SK-N-SH (cell line): Measurements from ENCODE around the gene LURAP1L. TPM values are rescaled to one million over a fixed set of nuclear protein-coding genes. Genes with fewer than 3 reads are reported as not detected.

ENCODE experiments used
- CTCF ChIA-PET: fragments of 300-600, 350-600 bp; formaldehyde crosslinking; extraction: SDS; loops from one replicate; lab custom pipeline; 2021; lab: Yijun Ruan, JAX
- POLR2A ChIA-PET: fragments of 350-600 bp; sonication (Branson Sonifier 250); formaldehyde crosslinking; extraction: SDS; loops from one replicate; lab custom pipeline; 2020; ENCODE audit warnings: antibody characterized with exemption, inconsistent platforms; lab: Yijun Ruan, JAX
- DNase-seq: peaks from one replicate; pipeline ENCODE4 v3.0.0; 2012
- H2AFZ ChIP-seq: fragments of 200-600 bp; sonication (generic); 2 replicates; pipeline ENCODE4 v1.8.1; 2016; ENCODE audit warnings: antibody characterized with exemption, mild to moderate bottlenecking, low read depth
- H3F3A ChIP-seq: fragments of 200-600 bp; sonication (generic); replicated peaks from 2 replicates; pipeline ENCODE3; 2016; ENCODE audit warnings: antibody characterized with exemption, mild to moderate bottlenecking; ENCODE audit not compliant: insufficient read depth
- H3K27ac ChIP-seq, 2 experiments: fragments of 200-500 bp in 1 of 2; fragments of 200-600 bp in 1 of 2; sonication (Bioruptor generic) in 1 of 2; sonication (generic), shearing (Covaris generic) in 1 of 2; 2 replicates each; pipeline versions ENCODE4 v1.5.1 to v1.6.1; 2014 to 2016; ENCODE audit warnings: low read depth in 2 of 2, inconsistent platforms in 1 of 2, low read length in 1 of 2, mild to moderate bottlenecking in 1 of 2, mixed read lengths in 1 of 2
- H3K27me3 ChIP-seq: fragments of 200-600 bp; sonication (generic), shearing (Covaris generic); 2 replicates; pipeline ENCODE4 v1.6.1; 2016; ENCODE audit warnings: mixed run types; ENCODE audit not compliant: insufficient read depth
- H3K36me3 ChIP-seq, 2 experiments: fragments of 200-500 bp in 1 of 2; fragments of 200-600 bp in 1 of 2; sonication (Bioruptor generic) in 1 of 2; sonication (generic) in 1 of 2; replicated peaks in 1 of 2; 2 replicates each; pipeline versions ENCODE3 to v1.5.1; 2014 to 2016; ENCODE audit warnings: low read length in 1 of 2, mild to moderate bottlenecking in 1 of 2; ENCODE audit not compliant: insufficient read depth in 2 of 2, control insufficient read depth in 1 of 2
- H3K4me1 ChIP-seq, 2 experiments: fragments of 200-500 bp in 1 of 2; fragments of 200-600 bp in 1 of 2; sonication (Bioruptor generic) in 1 of 2; sonication (generic), shearing (Covaris generic) in 1 of 2; 2 replicates each; pipeline versions ENCODE4 v1.5.1 to v1.6.1; 2014 to 2016; ENCODE audit warnings: low read depth in 1 of 2, low read length in 1 of 2, mixed run types in 1 of 2; ENCODE audit not compliant: insufficient read depth in 2 of 2, control insufficient read depth in 1 of 2
- H3K4me2 ChIP-seq: fragments of 200-600 bp; sonication (generic), shearing (Covaris generic); 2 replicates; pipeline ENCODE4 v1.6.1; 2017; ENCODE audit warnings: mixed run types
- H3K4me3 ChIP-seq, 2 experiments: fragments of 200-500 bp in 1 of 2; fragments of 200-600 bp in 1 of 2; sonication (Bioruptor generic) in 1 of 2; sonication (generic), shearing (Covaris generic) in 1 of 2; 2 replicates each; pipeline versions ENCODE4 v1.5.1 to v1.8.1; 2014 to 2016; ENCODE audit warnings: low read depth in 2 of 2, inconsistent platforms in 1 of 2, low read length in 1 of 2, mild to moderate bottlenecking in 1 of 2, mixed read lengths in 1 of 2, moderate library complexity in 1 of 2
- H3K79me2 ChIP-seq: fragments of 200-600 bp; sonication (generic); 2 replicates; pipeline ENCODE4 v1.8.1; 2017; ENCODE audit warnings: mild to moderate bottlenecking; ENCODE audit not compliant: insufficient read depth
- H3K9ac ChIP-seq: fragments of 200-600 bp; sonication (generic); 2 replicates; pipeline ENCODE4 v1.6.1; 2017; ENCODE audit warnings: mixed run types
- H3K9me2 ChIP-seq: fragments of 200-600 bp; sonication (generic); 2 replicates; pipeline ENCODE4 v1.6.1; 2017; ENCODE audit warnings: mixed run types
- H3K9me3 ChIP-seq: fragments of 200-600 bp; sonication (generic); 2 replicates; pipeline ENCODE4 v1.6.1; 2017; ENCODE audit warnings: mixed run types, mild to moderate bottlenecking, moderate library complexity
- H4K20me1 ChIP-seq: fragments of 200-600 bp; sonication (generic); 2 replicates; pipeline ENCODE4 v1.6.1; 2017; ENCODE audit warnings: mild to moderate bottlenecking, mixed run types; ENCODE audit not compliant: insufficient read depth
- ELF1 ChIP-seq: IDR thresholded peaks from 2 replicates; pipeline ENCODE4 v1.4.0; 2012
- FOSL2 ChIP-seq: IDR thresholded peaks from 2 replicates; pipeline ENCODE4 v1.4.0; 2012; ENCODE audit warnings: low read depth, mild to moderate bottlenecking, moderate library complexity, borderline replicate concordance
- FOXM1 ChIP-seq: IDR thresholded peaks from 2 replicates; pipeline ENCODE4 v1.4.0; 2012; ENCODE audit warnings: low read depth, mild to moderate bottlenecking
- GABPA ChIP-seq: IDR thresholded peaks from 2 replicates; pipeline ENCODE4 v1.4.0; 2012; ENCODE audit warnings: low read depth, mild to moderate bottlenecking
- JUND ChIP-seq: IDR thresholded peaks from 2 replicates; pipeline ENCODE4 v1.4.0; 2012
- MEF2A ChIP-seq: IDR thresholded peaks from 2 replicates; pipeline ENCODE4 v1.4.0; 2012; ENCODE audit warnings: low read depth, borderline replicate concordance
- NFIC ChIP-seq: IDR thresholded peaks from 2 replicates; pipeline ENCODE4 v1.4.0; 2012; ENCODE audit warnings: borderline replicate concordance
- TEAD4 ChIP-seq: IDR thresholded peaks from 2 replicates; pipeline ENCODE4 v1.4.0; 2012; ENCODE audit warnings: mild to moderate bottlenecking, borderline replicate concordance; ENCODE audit not compliant: insufficient read depth
- YY1 ChIP-seq: IDR thresholded peaks from 2 replicates; pipeline ENCODE4 v1.4.0; 2012; ENCODE audit warnings: low read depth, mild to moderate bottlenecking
- WGBS: methylation state at CpG from one replicate; pipeline ENCODE4 v1.1.6; 2017; ENCODE audit warnings: low lambda C conversion rate; 5-methylcytosine and 5-hydroxymethylcytosine counted together
- polyA plus RNA-seq, 3 experiments: library from polyadenylated mRNA; depleted of rRNA; stranded (reverse); fragments of >200 nt; gene quantifications; 2 replicates each; pipeline ENCODE4 v1.2.3, GENCODE V29; 2012
- TF ChIP-seq, protein P1 (sequence below): IDR thresholded peaks from 2 replicates; pipeline ENCODE4 v1.6.1; 2012; ENCODE audit warnings: mild to moderate bottlenecking, low read depth, low read length, moderate library complexity
- TF ChIP-seq, protein P2 (sequence below): IDR thresholded peaks from 2 replicates; pipeline ENCODE4 v1.4.0; 2012; ENCODE audit warnings: low read depth, borderline replicate concordance
- TF ChIP-seq, protein P3 (sequence below): IDR thresholded peaks from 2 replicates; pipeline ENCODE4 v1.4.0; 2012; ENCODE audit warnings: low read depth, borderline replicate concordance
- TF ChIP-seq, protein P4 (sequence below): fragments of 150-350 bp; IDR thresholded peaks from 2 replicates; pipeline ENCODE4 v1.6.1; 2017; ENCODE audit warnings: antibody characterized with exemption, low read length, low read depth, borderline replicate concordance
- TF ChIP-seq, protein P5 (sequence below): IDR thresholded peaks from 2 replicates; pipeline ENCODE4 v1.4.0; 2012; ENCODE audit warnings: low read depth
- TF ChIP-seq, protein P6 (sequence below): IDR thresholded peaks from 2 replicates; pipeline ENCODE4; 2012

LURAP1L gene
- polyA plus RNA-seq, 1 of the 3 experiments (the other 2 are of a cell fraction), result 3.4 TPM

DNA sequence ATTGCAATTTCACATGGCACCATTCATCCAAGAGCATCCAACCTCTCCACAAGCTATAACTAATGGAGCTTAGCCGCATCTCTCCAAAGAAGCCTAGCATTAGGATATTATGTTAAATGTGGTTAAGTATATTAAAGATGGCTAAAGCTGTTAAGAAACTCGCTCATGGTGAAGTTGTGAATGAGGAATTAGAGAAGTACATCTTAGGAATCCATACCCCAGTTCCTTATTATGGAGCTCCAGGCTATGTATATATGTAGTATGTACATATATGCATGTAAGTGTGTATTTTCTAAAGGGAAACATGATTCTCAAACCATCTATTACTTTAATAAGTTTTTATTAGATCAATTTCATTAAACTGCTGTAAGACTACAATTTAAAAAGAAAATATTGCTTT lies 26.4 kb downstream of the LURAP1L start:
- Histone ChIP-seq H3K27me3 (no peaks in the 10 kb centered on the region), H3K9ac (no peak overlapping the region), H3K4me3 (no peak overlapping the region), H3K79me2 (no peaks in the 10 kb centered on the region), H2AFZ (no peak overlapping the region), H3K36me3 (no peaks in the 10 kb centered on the region), H3K9me2 (no peaks in the 10 kb centered on the region), H3K4me1 (no peaks in the 10 kb centered on the region; a peak in 2 of 4 replicates), H3K4me2 (no peak overlapping the region), H4K20me1 (no peaks in the 10 kb centered on the region), H3K27ac (no peak overlapping the region), H3F3A (no peaks in the 10 kb centered on the region), H3K9me3 (no peaks in the 10 kb centered on the region)
- ChIA-PET CTCF (interaction anchor here (1.2 to 1.3 kb wide), 2 partner anchors 14 to 82 kb away, joined by 3 to 4 read pairs; no protein-coding TSS in a partner anchor), POLR2A (no interaction called here)
- no peak for DNase-seq
- 91% methylated on average over 2 of the region's 2 CpGs for WGBS
- TF ChIP-seq, protein P1, sequence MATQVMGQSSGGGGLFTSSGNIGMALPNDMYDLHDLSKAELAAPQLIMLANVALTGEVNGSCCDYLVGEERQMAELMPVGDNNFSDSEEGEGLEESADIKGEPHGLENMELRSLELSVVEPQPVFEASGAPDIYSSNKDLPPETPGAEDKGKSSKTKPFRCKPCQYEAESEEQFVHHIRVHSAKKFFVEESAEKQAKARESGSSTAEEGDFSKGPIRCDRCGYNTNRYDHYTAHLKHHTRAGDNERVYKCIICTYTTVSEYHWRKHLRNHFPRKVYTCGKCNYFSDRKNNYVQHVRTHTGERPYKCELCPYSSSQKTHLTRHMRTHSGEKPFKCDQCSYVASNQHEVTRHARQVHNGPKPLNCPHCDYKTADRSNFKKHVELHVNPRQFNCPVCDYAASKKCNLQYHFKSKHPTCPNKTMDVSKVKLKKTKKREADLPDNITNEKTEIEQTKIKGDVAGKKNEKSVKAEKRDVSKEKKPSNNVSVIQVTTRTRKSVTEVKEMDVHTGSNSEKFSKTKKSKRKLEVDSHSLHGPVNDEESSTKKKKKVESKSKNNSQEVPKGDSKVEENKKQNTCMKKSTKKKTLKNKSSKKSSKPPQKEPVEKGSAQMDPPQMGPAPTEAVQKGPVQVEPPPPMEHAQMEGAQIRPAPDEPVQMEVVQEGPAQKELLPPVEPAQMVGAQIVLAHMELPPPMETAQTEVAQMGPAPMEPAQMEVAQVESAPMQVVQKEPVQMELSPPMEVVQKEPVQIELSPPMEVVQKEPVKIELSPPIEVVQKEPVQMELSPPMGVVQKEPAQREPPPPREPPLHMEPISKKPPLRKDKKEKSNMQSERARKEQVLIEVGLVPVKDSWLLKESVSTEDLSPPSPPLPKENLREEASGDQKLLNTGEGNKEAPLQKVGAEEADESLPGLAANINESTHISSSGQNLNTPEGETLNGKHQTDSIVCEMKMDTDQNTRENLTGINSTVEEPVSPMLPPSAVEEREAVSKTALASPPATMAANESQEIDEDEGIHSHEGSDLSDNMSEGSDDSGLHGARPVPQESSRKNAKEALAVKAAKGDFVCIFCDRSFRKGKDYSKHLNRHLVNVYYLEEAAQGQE, result no peak
- TF ChIP-seq JUND (no peak), GABPA (no peak), TEAD4 (no peak), YY1 (no peak)
- TF ChIP-seq, protein P2, sequence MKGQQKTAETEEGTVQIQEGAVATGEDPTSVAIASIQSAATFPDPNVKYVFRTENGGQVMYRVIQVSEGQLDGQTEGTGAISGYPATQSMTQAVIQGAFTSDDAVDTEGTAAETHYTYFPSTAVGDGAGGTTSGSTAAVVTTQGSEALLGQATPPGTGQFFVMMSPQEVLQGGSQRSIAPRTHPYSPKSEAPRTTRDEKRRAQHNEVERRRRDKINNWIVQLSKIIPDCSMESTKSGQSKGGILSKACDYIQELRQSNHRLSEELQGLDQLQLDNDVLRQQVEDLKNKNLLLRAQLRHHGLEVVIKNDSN, result no peak

DNA sequence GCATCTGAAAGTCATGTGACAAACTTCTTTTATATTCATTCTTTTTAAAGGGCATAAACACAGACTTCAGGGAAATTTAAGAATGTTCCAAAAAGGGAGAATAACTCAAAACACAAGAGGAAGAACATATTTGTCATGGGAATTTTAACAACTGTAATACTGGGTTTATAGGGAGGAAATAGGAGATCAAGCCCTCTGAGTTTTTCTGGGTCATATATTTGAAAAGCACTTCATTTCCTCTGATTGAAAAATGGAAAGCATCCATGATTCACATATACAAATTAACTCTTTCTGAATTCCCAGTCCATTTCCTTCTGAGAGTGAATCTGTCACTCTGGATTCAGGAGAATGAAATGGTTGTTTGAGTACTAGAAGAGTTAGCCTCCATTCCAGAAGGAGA lies 26.8 kb downstream of the LURAP1L start:
- no peak overlapping the region for H3K9ac ChIP-seq
- H3K4me1 ChIP-seq, result no peaks in the 10 kb centered on the region; a peak in 2 of 4 replicates
- H3K79me2 ChIP-seq, result no peaks in the 10 kb centered on the region
- CTCF ChIA-PET, result interaction anchor here (0.9 to 1.2 kb wide), 3 partner anchors 8 to 99 kb away, joined by 3 read pairs; no protein-coding TSS in a partner anchor
- H3K9me2 ChIP-seq, result no peaks in the 10 kb centered on the region
- POLR2A ChIA-PET, result no interaction called here
- no peak for DNase-seq
- H3K27ac ChIP-seq, result no peak overlapping the region
- no peaks in the 10 kb centered on the region for H3K9me3 ChIP-seq
- H2AFZ ChIP-seq, result no peak overlapping the region
- no peaks in the 10 kb centered on the region for H3F3A ChIP-seq
- H3K27me3 ChIP-seq, result no peaks in the 10 kb centered on the region
- H3K4me3 ChIP-seq, result no peak overlapping the region
- no peak overlapping the region for H3K4me2 ChIP-seq
- H3K36me3 ChIP-seq, result no peaks in the 10 kb centered on the region
- H4K20me1 ChIP-seq, result no peaks in the 10 kb centered on the region
- TF ChIP-seq GABPA (no peak), NFIC (no peak), FOSL2 (no peak), MEF2A (no peak), TEAD4 (no peak), JUND (no peak), ELF1 (no peak), FOXM1 (no peak)
- TF ChIP-seq, protein P3, sequence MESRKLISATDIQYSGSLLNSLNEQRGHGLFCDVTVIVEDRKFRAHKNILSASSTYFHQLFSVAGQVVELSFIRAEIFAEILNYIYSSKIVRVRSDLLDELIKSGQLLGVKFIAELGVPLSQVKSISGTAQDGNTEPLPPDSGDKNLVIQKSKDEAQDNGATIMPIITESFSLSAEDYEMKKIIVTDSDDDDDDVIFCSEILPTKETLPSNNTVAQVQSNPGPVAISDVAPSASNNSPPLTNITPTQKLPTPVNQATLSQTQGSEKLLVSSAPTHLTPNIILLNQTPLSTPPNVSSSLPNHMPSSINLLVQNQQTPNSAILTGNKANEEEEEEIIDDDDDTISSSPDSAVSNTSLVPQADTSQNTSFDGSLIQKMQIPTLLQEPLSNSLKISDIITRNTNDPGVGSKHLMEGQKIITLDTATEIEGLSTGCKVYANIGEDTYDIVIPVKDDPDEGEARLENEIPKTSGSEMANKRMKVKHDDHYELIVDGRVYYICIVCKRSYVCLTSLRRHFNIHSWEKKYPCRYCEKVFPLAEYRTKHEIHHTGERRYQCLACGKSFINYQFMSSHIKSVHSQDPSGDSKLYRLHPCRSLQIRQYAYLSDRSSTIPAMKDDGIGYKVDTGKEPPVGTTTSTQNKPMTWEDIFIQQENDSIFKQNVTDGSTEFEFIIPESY, result no peak
- TF ChIP-seq, protein P4, sequence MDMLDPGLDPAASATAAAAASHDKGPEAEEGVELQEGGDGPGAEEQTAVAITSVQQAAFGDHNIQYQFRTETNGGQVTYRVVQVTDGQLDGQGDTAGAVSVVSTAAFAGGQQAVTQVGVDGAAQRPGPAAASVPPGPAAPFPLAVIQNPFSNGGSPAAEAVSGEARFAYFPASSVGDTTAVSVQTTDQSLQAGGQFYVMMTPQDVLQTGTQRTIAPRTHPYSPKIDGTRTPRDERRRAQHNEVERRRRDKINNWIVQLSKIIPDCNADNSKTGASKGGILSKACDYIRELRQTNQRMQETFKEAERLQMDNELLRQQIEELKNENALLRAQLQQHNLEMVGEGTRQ, result no peak
- TF ChIP-seq, protein P5, sequence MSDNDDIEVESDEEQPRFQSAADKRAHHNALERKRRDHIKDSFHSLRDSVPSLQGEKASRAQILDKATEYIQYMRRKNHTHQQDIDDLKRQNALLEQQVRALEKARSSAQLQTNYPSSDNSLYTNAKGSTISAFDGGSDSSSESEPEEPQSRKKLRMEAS, result no peak
- TF ChIP-seq, protein P6, sequence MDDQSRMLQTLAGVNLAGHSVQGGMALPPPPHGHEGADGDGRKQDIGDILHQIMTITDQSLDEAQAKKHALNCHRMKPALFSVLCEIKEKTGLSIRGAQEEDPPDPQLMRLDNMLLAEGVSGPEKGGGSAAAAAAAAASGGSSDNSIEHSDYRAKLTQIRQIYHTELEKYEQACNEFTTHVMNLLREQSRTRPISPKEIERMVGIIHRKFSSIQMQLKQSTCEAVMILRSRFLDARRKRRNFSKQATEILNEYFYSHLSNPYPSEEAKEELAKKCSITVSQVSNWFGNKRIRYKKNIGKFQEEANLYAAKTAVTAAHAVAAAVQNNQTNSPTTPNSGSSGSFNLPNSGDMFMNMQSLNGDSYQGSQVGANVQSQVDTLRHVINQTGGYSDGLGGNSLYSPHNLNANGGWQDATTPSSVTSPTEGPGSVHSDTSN, result no peak
